ENCODE results near the gene FBXW2. TPM values are rescaled to one million over a fixed set of nuclear protein-coding genes. Genes with fewer than 3 reads are reported as not detected.

Gene FBXW2
- total and polyA plus RNA-seq, 10 of the 15 experiments (the other 5 are each of a cell fraction or from before 2014, with no cell fraction given) = 2.9 to 56.9 (median 39.1) TPM

- no peak for TF ChIP-seq CHD2 (IDR thresholded peaks at IDR 0.05; ENCODE audit: borderline replicate concordance, low read depth, low read length)
- no peak for TF ChIP-seq NR2C2 (IDR thresholded peaks at IDR 0.05; ENCODE audit: borderline replicate concordance, control insufficient read depth, insufficient read length, low read depth)
- no peak for TF ChIP-seq MYB (IDR thresholded peaks at IDR 0.05; ENCODE audit: borderline replicate concordance, low read depth, low read length)
- TF ChIP-seq CREB1 (IDR thresholded peaks at IDR 0.05; ENCODE audit: low read depth) = no peak
- TF ChIP-seq PML (IDR thresholded peaks at IDR 0.05; ENCODE audit: low read length) = no peak
- no peak for TF ChIP-seq RAD51 (IDR thresholded peaks at IDR 0.05)
- no peak for TF ChIP-seq USF1 (IDR thresholded peaks at IDR 0.05; ENCODE audit: borderline replicate concordance, extremely low read length, insufficient read depth, low read depth, low read length)
- no peak for TF ChIP-seq RUNX3 (IDR thresholded peaks at IDR 0.05; ENCODE audit: low read length)
- no peak for TF ChIP-seq SIN3A (IDR thresholded peaks at IDR 0.05; ENCODE audit: low read depth, low read length)
- no peak for TF ChIP-seq EP300 (IDR thresholded peaks at IDR 0.05; ENCODE audit: borderline replicate concordance in 1 of 2, control insufficient read depth in 1 of 2, low read depth in 2 of 2, low read length in 2 of 2)
- TF ChIP-seq CEBPB (IDR thresholded peaks at IDR 0.05; ENCODE audit: borderline replicate concordance in 1 of 2, low read depth in 2 of 2, low read length in 2 of 2) = no peak
- no peak for TF ChIP-seq POU2F2 (IDR thresholded peaks at IDR 0.05; ENCODE audit: borderline replicate concordance, low read depth, low read length)
- no peak for TF ChIP-seq ZNF384 (IDR thresholded peaks at IDR 0.05; ENCODE audit: borderline replicate concordance, low read depth, low read length)
- no peak for TF ChIP-seq BCL11A (IDR thresholded peaks at IDR 0.05; ENCODE audit: low read depth, low read length)
- ATAC-seq (no peak), DNase-seq (ENCODE audit: low read depth, low spot score) (no peak), FAIRE-seq (no peak)
- Histone ChIP-seq H3K4me1 (ENCODE audit: control insufficient read depth, insufficient read depth, low read length) (peaks cover 15% of the 10 kb centered on the region), H3K9ac (ENCODE audit: control insufficient read depth, insufficient read depth, low read length) (no peak overlapping the region), H3K4me3 (no peak overlapping the region), H3K9me3 (replicated peaks; ENCODE audit: control insufficient read depth, insufficient read depth, low read length) (no peaks in the 10 kb centered on the region; the same call in 2 of the 3 replicates), H3K27ac (ENCODE audit: control insufficient read depth, insufficient read depth) (no peak overlapping the region), H3K79me2 (ENCODE audit: control insufficient read depth, insufficient read depth, low read length) (no peaks in the 10 kb centered on the region; the same call in 1 of the 2 replicates), H3K36me3 (ENCODE audit: control insufficient read depth in 2 of 2, insufficient read depth in 2 of 2, low read length in 1 of 2) (no peaks in the 10 kb centered on the region), H2AFZ (ENCODE audit: control insufficient read depth, low read depth, low read length) (no peak overlapping the region), H3K27me3 (replicated peaks in 1 of 2; ENCODE audit: control insufficient read depth in 2 of 2, insufficient read depth in 2 of 2, low read length in 1 of 2) (no peaks in the 10 kb centered on the region; a peak in 1 of 4 replicates), H3K4me2 (ENCODE audit: control insufficient read depth, insufficient read depth) (no peak overlapping the region), H4K20me1 (ENCODE audit: control insufficient read depth, insufficient read depth) (no peaks in the 10 kb centered on the region)
- CTCF ChIA-PET = no interaction called here
- WGBS (ENCODE audit: insufficient coverage, insufficient replicate concordance, low lambda C conversion rate, missing lambda C conversion rate) = 68% methylated on average over 5 of the region's 5 CpGs
- RAD21 ChIA-PET (ENCODE audit: unreplicated experiment) = no interaction called here
- no TSS peak for BruUV-seq (replicated peaks)
- in situ Hi-C loops (cut with MboI) = no loop called here
- SMC1A ChIA-PET (ENCODE audit: uncharacterized antibody, unreplicated experiment) = interaction anchor here (1.2 kb wide), 1 partner anchor 8 kb away, joined by 3 read pairs; no protein-coding TSS in a partner anchor
- intact Hi-C loops (cut with micrococcal nuclease; ENCODE audit: unreplicated experiment) = no loop called here
- POLR2A ChIA-PET = interaction anchor here (0.7 kb wide), 1 partner anchor 486 kb away, joined by 4 read pairs; no protein-coding TSS in a partner anchor
Observed at GRCh38 chr9:120716483-120716882, 76.7 kb downstream of the FBXW2 start.

All from GM12878 (cell line).